Ishikawa (cell line): Measurements from ENCODE around the gene MYCBP.

Experiments used
- CEBPB ChIP-seq: IDR thresholded peaks from 2 replicates; pipeline ENCODE4 v1.6.1; 2012
- CREB1 ChIP-seq: IDR thresholded peaks from 2 replicates; pipeline ENCODE4 v1.6.1; 2012; ENCODE audit warnings: low read depth
- EP300 ChIP-seq: IDR thresholded peaks from 2 replicates; pipeline ENCODE4 v1.6.1; 2012; ENCODE audit warnings: borderline replicate concordance
- FOXM1 ChIP-seq: IDR thresholded peaks from 2 replicates; pipeline ENCODE4 v1.6.1; 2012; ENCODE audit warnings: low read depth, borderline replicate concordance
- RAD21 ChIP-seq: IDR thresholded peaks from 2 replicates; pipeline ENCODE4 v1.6.1; 2012; ENCODE audit warnings: low read depth
- TAF1 ChIP-seq: IDR thresholded peaks from 2 replicates; pipeline ENCODE4 v1.6.1; 2012; ENCODE audit warnings: low read depth, mild to moderate bottlenecking
- TCF12 ChIP-seq: IDR thresholded peaks from 2 replicates; pipeline ENCODE4 v1.6.1; 2012; ENCODE audit warnings: low read depth
- TEAD4 ChIP-seq: IDR thresholded peaks from 2 replicates; pipeline ENCODE4 v1.6.1; 2012
- YY1 ChIP-seq: IDR thresholded peaks from 2 replicates; pipeline ENCODE4 v1.6.1; 2012; ENCODE audit warnings: low read depth
- ZBTB7A ChIP-seq: IDR thresholded peaks from 2 replicates; pipeline ENCODE4 v1.6.1; 2012; ENCODE audit warnings: low read depth
- TF ChIP-seq, protein P1 (sequence below): IDR thresholded peaks from 2 replicates; pipeline ENCODE4 v1.6.1; 2012
- TF ChIP-seq, protein P2 (sequence below): IDR thresholded peaks from 2 replicates; pipeline ENCODE4 v1.6.1; 2012; ENCODE audit warnings: low read depth, mild to moderate bottlenecking
- TF ChIP-seq, protein P3 (sequence below): IDR thresholded peaks from 2 replicates; pipeline ENCODE4 v1.6.1; 2012

DNA sequence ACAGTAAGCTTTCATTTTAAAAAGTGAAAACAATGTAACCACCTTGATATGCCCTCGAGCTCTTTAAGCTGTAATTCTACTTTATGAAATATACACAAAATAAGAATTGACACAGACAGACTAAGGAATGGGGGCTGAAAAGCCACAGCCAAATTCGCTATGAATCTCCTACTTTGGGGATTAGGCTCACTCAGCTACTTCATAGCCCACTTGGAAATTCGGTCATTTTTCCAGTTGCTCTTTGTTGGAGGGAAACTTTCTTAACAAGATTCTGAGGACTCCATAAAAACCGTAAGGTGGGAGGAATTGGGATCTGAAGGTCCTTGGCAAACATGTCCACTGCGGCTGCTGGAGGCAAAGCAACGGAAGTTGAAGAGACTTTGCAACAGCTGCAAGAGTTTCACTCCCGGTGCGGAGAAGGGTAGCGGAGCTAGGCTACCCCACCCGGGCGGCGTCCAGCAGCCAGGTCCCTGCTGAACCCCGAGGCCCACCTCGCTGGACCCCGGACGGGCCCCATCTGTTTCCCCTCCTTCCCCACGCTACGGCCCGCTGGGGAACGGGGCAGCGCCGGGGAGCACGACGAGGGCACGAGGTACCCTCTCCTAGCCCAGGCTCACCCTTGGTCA is 634 bp downstream of the MYCBP start:
- no peak for TF ChIP-seq FOXM1
- TF ChIP-seq EP300 = no peak
- TF ChIP-seq, protein P1, sequence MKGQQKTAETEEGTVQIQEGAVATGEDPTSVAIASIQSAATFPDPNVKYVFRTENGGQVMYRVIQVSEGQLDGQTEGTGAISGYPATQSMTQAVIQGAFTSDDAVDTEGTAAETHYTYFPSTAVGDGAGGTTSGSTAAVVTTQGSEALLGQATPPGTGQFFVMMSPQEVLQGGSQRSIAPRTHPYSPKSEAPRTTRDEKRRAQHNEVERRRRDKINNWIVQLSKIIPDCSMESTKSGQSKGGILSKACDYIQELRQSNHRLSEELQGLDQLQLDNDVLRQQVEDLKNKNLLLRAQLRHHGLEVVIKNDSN = no peak
- TF ChIP-seq YY1 = no peak
- TF ChIP-seq CREB1 = no peak
- no peak for TF ChIP-seq TEAD4
- TF ChIP-seq ZBTB7A = no peak
- no peak for TF ChIP-seq CEBPB
- TF ChIP-seq, protein P2, sequence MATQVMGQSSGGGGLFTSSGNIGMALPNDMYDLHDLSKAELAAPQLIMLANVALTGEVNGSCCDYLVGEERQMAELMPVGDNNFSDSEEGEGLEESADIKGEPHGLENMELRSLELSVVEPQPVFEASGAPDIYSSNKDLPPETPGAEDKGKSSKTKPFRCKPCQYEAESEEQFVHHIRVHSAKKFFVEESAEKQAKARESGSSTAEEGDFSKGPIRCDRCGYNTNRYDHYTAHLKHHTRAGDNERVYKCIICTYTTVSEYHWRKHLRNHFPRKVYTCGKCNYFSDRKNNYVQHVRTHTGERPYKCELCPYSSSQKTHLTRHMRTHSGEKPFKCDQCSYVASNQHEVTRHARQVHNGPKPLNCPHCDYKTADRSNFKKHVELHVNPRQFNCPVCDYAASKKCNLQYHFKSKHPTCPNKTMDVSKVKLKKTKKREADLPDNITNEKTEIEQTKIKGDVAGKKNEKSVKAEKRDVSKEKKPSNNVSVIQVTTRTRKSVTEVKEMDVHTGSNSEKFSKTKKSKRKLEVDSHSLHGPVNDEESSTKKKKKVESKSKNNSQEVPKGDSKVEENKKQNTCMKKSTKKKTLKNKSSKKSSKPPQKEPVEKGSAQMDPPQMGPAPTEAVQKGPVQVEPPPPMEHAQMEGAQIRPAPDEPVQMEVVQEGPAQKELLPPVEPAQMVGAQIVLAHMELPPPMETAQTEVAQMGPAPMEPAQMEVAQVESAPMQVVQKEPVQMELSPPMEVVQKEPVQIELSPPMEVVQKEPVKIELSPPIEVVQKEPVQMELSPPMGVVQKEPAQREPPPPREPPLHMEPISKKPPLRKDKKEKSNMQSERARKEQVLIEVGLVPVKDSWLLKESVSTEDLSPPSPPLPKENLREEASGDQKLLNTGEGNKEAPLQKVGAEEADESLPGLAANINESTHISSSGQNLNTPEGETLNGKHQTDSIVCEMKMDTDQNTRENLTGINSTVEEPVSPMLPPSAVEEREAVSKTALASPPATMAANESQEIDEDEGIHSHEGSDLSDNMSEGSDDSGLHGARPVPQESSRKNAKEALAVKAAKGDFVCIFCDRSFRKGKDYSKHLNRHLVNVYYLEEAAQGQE = no peak
- TF ChIP-seq RAD21 = no peak
- TF ChIP-seq, protein P3, sequence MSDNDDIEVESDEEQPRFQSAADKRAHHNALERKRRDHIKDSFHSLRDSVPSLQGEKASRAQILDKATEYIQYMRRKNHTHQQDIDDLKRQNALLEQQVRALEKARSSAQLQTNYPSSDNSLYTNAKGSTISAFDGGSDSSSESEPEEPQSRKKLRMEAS = no peak
- no peak for TF ChIP-seq TAF1
- TF ChIP-seq TCF12 = no peak
